PC-3 (cell line): Measurements from ENCODE around the gene REC8.

ENCODE experiments used
- CTCF ChIP-seq: fragments of 300-600 bp; sonication (generic); conservative IDR thresholded peaks from 2 replicates; pipeline ENCODE4 v1.5.1; 2017; ENCODE audit warnings: antibody characterized with exemption, low read depth, mild to moderate bottlenecking, low read length
- EZH2 ChIP-seq: fragments of 300-600 bp; sonication (generic); IDR thresholded peaks from one replicate; pipeline ENCODE4 v1.6.1; 2017; ENCODE audit warnings: antibody characterized with exemption, mild to moderate bottlenecking, low read length; ENCODE audit not compliant: unreplicated experiment
- EZH2phosphoT487 ChIP-seq: fragments of 300-600 bp; sonication (generic); IDR thresholded peaks from 2 replicates; pipeline ENCODE4 v1.6.1; 2018; ENCODE audit warnings: mild to moderate bottlenecking, antibody characterized with exemption, low read length, borderline replicate concordance

GRCh38 chr14:24177891-24178290 lies 6.0 kb downstream of the REC8 start:
- TF ChIP-seq CTCF (no peak), EZH2 (no peak), EZH2phosphoT487 (no peak)
